Ovary (tissue), 3 donors: ENCODE measurements around the gene ZNF180.

Experiments used
- POLR2A ChIP-seq: fragments of 450-650 bp; IDR thresholded peaks from one replicate; pipeline ENCODE4 v1.6.1; 2017; ENCODE audit warnings: antibody characterized with exemption, mild to moderate bottlenecking, moderate library complexity
- TF ChIP-seq, protein P1 (sequence below), 3 donors: fragments of 450-650 bp in 2 of 3; fragments of 200-600 bp in 1 of 3; IDR thresholded peaks; one replicate each; pipeline versions ENCODE4 v1.5.1 to v1.8.0; 2016 to 2022; ENCODE audit warnings: antibody characterized with exemption in 3 of 3, mild to moderate bottlenecking in 1 of 3
- donor health status: DM: no; HTN: no; CAD: no.

DNA sequence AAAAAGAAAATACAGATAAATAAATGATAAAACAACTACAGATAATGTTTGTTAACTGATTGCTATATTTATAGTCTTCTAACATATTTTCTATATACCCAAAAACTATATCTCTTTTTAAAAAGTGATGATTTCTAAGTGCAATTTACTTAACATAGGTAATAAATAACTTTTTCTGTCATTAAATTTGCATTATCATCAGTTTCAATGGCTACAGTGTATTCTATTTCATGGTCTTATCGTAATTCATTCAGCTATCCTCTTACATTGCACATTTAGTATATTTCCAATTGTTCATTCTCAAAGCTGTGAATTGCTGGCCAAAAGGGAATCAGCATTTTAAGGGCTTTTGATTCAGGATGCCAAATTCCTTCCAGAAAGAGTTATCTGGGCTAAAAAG is 3.6 kb downstream of the ZNF180 start:
- TF ChIP-seq, protein P1, sequence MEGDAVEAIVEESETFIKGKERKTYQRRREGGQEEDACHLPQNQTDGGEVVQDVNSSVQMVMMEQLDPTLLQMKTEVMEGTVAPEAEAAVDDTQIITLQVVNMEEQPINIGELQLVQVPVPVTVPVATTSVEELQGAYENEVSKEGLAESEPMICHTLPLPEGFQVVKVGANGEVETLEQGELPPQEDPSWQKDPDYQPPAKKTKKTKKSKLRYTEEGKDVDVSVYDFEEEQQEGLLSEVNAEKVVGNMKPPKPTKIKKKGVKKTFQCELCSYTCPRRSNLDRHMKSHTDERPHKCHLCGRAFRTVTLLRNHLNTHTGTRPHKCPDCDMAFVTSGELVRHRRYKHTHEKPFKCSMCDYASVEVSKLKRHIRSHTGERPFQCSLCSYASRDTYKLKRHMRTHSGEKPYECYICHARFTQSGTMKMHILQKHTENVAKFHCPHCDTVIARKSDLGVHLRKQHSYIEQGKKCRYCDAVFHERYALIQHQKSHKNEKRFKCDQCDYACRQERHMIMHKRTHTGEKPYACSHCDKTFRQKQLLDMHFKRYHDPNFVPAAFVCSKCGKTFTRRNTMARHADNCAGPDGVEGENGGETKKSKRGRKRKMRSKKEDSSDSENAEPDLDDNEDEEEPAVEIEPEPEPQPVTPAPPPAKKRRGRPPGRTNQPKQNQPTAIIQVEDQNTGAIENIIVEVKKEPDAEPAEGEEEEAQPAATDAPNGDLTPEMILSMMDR (IDR thresholded peaks at IDR 0.05), result no peak
- no peak for TF ChIP-seq POLR2A
